Activated CD8-positive, alpha-beta memory T cell treated with anti-CD3 and anti-CD28 coated beads, Interleukin-2, amount 50 U/mL, for 4 hours (primary cell): Measurements from ENCODE around the gene PGRMC1.
A peak's percentile ranks its signal among the peaks of the same experiment; 100 is the strongest.
"Not testable (repeated sequence)": the region's sequence is repeated elsewhere in the genome, so short reads cannot be mapped to it uniquely, and the experiment has no call there.

Experiments used
- DNase-seq: peaks from one replicate; pipeline ENCODE4 v3.0.0-alpha.2; 2020

PGRMC1 gene

DNA sequence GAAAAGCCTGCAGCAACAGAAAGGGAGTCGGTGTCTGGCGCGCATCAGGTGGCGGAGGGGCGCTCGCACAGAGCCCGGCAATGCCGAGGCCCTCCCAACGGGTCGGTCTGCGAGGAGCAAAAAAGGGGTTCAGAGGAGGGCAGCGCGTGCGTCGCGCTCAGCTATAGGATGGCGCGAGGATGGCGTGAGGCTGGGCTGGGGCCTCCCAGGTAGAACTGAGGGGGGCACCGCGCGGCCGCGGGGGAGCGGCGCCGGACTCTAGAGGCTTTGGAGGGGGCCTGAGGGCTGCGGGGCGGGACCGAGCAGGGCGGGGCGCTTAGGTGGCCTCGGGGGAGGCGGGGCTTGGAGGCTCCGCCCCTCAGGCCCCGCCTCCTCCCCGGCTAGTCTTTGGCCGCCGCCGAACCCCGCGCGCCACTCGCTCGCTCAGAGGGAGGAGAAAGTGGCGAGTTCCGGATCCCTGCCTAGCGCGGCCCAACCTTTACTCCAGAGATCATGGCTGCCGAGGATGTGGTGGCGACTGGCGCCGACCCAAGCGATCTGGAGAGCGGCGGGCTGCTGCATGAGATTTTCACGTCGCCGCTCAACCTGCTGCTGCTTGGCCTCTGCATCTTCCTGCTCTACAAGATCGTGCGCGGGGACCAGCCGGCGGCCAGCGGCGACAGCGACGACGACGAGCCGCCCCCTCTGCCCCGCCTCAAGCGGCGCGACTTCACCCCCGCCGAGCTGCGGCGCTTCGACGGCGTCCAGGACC lies at the start of gene PGRMC1:
TSS of gene PGRMC1 (plus strand) at position 414 of the 751 bp plus-strand sequence. CDS start at position 493, 79 bp downstream.
- peak; percentile 74 for DNase-seq

DNA sequence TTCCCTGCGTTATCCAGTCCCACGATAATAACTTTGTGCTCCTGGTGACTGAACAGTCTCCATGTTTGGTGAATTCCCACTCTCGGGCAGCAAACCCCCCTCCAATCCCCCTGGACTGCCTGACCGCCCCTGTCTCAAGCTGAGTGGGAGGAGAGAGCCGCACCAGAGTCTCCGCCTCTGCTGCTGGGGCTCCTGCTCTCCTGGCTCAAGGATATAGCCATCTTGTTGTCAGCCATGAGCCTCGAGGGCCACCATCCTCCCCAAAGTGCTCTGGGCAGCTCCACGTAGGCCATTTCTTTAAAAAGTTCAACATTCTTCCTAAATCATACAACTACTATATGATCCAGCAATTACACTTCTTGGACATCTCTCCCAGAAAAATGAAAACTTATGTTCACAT lies 49.3 kb upstream of the PGRMC1 start:
- DNase-seq, result no peak

DNA sequence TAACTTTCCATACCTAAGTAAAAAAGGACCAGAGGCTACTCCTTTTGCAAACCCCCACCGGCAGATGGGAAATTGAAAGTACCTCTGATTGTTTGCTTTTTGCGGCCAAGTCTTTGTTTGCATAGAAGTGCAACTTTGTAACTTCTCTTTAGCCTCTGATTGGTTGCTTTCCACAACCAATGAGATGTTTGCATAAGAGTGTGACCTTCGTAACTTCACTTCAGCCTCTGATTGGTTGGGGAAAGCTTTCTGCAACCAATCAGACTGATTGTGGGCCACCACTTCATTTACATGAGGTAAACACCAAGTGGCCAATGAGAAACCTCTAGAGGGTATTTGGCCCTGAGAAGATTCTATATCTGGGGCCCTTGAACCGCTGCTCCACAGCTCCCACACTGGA lies 48.8 kb upstream of the PGRMC1 start:
- no peak for DNase-seq

DNA sequence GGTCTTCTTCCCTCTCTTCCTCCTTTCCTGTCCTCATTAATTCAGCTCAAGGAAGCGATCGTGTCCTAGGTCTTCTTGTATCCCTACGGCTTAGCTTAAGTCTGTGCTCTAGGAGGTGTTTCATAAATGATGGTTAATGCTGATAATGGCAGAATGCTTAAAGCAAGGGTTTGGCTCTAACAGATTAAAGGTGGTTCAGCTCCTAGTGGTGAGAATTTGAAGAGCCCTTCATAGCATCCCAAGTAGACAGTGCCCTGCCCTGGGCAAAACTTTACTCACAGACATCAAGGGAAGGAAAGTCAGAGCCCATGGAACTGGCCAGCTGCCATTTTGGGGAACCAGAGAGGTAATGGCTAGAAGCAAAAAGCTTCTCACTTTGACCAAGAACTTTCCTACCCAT lies 47.0 kb upstream of the PGRMC1 start:
- DNase-seq, result no peak

DNA sequence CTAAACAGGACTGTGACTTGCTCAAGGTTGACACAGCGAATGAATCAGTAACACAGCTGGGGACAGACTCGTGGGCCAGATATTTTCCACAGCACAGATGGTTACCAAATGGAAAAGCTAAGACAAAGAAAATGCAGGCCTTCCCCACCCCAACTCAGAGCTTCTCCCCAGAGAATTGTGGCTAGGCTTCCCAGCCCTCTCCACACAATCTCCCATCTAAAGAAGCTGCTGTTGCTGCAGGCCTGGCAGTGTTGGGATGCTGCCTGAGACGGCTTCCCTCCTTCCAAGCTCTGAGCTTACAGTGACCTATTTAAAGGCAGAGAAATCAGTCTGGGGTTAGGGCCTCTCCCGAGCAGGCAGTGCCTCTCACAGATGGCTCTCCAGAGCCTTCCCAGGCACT lies 46.5 kb upstream of the PGRMC1 start:
- DNase-seq, result no peak

DNA sequence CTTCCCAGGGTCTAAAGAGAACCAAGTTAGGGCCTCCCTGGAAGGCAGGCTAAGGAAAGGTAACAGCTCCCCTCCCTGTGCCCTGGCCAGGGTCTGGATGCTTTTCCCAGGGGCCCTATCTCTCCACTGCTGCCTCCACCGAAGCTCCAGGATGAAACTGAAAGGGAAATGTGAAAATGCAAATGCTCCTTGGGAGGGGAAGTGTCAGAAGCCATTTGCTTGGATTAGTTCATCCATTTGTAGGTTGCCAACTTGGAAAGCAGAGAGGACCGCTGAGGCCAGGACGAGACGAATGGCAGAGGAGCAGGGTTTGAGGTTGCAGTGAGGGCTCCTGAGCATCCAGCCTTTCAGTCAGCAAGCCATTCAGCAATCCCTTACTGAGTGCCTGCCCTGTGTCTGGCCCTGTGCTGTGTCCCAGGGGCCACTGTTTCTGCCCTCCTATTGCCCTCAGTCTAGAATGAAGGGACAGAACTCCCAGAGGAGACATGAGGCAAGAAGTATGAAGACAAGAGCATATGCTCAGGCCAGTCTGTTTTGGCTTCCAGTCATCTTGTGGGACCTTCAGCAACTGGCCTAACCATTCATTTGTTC lies 45.9 kb upstream of the PGRMC1 start:
- no peak for DNase-seq

DNA sequence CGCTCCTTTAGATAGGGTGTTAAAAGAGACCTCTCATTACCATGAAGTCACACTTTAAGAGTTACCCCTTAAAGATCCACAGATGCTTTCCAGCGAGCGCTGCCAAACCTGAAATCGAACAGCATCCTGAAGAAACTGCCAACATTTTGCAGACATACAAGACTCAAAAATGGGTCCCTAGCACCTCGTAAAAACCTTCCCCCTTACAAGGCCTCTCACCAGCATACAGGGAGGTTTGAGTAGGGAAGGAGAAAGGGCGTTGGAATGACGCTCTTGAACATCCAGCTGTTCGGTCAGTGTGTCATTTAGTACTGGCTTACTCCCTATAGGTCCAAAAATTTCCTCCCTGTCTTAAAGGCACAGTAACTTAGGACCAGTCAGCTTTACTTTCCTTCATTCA lies 45.3 kb upstream of the PGRMC1 start:
- no peak for DNase-seq

DNA sequence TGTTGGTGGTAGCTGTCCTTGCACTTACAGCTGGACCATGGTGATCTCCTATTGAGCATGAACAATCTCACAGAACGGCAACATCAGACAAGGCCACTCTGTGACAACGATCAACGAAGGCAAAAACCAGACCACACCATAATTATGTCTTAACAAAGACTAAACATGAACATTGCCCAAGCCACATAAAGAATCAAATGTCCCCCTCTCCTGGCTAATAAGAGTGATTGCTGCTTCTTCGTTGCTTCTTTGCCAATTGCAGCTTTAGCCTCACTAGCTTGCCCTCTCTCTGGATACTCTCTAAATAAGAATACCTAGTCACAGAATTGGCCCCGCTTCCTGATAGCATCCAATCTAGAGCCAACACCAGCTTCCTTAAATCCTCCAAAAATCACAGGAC lies 41.5 kb upstream of the PGRMC1 start:
- no peak for DNase-seq

DNA sequence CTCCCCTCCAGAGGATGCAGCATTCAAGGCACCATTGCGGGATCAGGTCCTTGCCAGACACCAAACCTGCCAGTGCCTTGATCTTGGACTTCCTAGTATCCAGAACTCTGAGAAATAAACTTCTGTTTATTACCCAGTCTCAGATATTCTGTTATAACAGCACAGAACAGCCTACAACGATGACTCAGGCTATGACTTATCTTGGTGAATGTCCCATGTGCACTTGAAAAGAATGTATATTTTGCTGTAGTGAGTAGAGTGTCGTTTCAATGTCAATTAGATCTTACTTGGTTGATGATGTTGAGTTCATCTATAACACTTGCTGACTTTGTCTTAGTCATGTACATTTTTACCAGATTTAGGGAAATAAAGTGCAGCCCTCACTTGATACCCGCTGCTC lies 34.5 kb upstream of the PGRMC1 start:
- DNase-seq, result no peak

DNA sequence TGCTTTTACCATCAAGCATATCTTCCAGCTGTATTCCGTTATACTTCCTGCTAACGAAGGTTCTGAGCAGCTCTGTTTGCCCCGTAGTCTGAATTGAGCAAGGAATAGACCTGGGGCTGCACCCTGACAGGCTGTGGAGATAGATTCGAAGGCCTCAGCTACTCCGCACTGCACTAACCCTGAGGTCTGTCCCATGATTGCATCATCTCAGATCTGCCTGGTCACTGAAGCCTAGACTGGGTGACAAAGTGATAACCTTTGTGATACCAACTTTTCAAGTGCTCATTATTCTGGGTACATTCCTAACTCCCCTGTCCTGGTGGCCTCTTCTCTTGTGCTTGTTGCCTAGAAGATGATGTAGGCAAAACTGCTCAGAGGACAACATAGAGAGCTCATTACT lies 29.9 kb upstream of the PGRMC1 start:
- DNase-seq, result no peak

DNA sequence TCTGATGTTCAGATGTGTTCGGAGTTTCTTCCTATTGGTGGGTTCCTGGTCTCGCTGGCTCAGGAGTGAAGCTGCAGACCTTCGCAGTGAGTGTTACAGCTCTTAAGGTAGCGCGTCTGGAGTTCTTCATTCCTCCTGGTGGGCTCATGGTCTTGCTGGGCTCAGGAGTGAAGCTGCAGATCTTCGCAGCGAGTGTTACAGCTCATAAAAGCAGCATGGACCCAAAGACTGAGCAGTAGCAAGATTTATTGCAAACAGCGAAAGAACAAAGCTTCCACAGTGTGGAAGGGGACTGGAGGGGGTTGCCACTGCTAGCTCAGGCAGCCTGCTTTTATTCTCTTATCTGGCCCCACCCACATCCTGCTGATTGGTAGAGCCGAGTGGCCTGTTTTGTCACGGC lies 28.6 kb upstream of the PGRMC1 start:
- DNase-seq, result not testable (repeated sequence)

DNA sequence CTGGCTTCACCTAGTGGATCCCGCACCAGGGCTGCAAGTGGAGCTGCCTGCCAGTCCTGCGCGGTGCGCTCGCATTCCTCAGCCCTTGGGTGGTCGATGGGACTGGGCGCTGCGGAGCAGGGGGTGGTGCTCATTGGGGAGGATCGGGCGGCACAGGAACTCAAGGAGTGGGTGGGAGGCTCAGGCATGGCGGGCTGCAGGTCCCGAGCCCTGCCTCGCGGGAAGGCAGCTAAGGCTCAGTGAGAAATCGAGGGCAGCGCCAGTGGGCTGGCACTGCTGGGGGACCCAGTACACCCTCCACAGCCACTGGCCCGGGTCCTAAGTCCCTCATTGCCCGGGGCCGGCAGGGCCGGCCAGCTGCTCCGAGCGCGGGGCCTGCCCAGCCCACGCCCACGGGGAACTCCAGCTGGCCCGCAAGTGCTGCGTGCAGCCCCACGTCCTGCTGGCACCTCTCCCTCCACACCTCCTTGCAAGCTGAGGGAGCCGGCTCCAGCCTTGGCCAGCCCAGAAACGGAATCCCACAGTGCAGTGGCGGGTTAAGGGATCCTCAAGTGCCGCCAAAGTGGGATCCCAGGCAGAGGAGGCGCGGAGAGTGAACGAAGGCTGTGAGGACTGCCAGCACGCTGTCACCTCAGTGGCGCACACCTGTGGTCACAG lies 27.6 kb upstream of the PGRMC1 start:
- DNase-seq, result no peak

DNA sequence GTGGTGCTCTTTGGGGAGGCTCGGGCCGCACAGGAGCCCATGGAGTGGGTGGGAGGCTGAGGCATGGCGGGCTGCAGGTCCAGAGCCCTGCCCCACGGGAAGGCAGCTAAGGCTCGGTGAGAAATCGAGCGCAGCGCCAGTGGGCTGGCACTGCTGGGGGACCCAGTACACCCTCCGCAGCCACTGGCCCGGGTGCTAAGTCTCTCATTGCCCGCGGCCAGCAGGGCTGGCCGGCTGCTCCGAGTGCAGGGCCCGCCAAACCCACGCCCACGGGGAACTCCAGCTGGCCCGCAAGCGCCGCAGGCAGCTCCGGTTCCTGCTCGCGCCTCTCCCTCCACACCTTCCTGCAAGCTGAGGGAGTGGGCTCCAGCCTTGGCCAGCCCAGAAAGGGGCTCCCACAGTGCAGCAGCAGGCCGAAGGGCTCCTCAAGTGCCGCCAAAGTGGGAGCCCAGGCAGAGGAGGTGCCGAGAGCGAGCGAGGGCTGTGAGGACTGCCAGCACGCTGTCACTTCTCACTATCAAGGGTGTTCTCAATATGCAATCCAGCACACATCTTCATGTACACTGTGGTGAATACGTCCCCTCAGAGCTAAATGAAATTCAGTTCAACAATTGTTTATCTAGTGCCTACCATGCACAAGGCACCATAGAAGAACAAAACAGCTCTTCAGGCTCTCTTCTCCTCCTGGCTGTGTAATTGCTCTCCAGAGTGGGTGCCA lies 25.0 kb upstream of the PGRMC1 start:
- not testable (repeated sequence) for DNase-seq

DNA sequence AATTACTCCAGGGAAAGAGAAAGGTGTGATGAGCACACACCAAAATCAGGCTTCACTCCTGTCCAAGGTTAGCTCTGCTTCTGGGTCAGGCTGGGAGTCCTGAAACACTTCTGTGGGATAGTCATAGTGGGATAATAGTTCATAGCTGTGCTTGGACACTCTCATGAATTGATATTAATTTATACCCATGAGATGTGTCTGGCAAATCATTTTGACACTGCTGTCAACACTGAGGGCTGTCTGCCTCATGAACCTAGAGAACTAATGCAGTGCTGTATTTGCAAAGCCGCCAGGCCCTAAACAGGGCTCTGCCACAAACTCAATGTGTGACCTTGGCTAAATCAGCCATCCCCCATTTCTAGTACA lies 24.5 kb upstream of the PGRMC1 start:
- no peak for DNase-seq

DNA sequence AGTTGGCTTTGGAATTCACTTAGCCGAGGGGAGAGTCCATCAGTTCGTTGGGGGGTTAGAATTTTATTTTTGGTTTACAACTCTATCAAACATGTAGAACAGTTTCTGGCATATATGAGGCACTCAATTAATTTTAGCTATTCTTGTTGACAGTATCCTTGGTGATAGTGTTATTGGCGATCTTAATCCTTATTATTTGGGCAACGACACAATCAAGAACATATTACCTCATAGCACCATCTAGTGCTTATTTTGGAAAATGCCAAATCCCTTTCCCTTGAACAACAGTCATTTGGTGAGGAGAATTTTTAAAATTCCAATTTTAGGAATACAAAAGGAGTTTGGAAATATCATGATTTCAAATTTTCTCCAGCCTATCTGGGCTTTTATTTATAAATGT lies 17.9 kb upstream of the PGRMC1 start:
- no peak for DNase-seq

DNA sequence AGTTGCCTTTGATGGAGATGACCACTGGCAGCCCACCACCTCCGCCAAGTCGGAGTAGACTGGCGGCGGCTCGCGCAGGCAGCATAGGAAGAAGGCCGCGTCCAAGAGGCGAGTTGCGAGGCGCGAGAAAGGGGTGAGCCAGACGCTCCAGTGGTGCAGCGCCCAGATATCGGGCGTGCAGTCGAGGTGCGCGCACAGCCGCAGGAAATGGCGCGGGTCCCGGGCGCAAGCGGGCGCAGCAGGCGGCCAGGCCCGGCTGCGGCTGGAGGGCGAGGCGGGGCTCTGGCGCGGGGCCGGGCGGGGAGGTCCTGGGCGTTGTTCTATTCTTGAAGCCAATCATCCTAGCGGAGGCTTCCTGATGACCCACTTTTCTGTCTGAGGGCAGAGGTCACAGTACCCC lies 13.2 kb upstream of the PGRMC1 start:
- no peak for DNase-seq

DNA sequence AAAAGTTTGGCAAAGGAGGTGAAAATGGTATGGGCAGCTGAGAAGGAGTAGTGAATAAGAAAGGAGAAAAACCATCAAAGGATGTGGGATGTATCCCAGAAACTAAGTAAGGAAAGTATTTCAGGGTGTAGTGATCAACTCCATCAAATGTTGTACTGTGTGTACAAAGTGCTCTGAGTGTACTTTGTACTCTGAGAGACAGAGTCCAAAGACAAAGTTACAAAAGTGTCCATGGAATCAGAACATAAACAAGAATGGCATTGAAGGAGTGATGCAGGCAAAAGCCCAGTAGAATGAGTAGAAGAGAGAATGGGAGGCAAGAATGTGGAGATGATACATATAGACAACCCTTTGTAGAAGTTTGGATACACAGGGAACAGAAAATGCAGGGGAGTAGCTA lies 12.3 kb upstream of the PGRMC1 start:
- no peak for DNase-seq

DNA sequence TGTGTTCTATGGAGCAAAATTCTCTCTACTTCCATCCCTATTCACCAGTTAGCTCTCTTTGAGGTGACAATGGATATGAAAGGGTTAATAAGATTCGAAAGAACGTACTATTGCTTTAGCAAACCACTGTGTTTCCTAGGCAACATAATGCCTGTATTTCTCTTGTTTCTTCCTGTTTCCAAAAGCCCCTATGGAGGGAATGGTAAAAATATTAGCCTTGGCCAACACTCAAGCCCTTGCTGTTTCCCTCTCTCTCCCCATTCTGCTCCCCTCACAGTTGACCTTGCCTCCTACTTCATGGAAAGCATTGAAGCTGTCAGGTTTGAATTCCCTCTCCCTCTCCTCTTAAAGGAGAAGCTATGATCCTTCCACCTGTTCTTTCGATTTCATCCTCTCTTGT lies 9.6 kb upstream of the PGRMC1 start:
- DNase-seq, result no peak

DNA sequence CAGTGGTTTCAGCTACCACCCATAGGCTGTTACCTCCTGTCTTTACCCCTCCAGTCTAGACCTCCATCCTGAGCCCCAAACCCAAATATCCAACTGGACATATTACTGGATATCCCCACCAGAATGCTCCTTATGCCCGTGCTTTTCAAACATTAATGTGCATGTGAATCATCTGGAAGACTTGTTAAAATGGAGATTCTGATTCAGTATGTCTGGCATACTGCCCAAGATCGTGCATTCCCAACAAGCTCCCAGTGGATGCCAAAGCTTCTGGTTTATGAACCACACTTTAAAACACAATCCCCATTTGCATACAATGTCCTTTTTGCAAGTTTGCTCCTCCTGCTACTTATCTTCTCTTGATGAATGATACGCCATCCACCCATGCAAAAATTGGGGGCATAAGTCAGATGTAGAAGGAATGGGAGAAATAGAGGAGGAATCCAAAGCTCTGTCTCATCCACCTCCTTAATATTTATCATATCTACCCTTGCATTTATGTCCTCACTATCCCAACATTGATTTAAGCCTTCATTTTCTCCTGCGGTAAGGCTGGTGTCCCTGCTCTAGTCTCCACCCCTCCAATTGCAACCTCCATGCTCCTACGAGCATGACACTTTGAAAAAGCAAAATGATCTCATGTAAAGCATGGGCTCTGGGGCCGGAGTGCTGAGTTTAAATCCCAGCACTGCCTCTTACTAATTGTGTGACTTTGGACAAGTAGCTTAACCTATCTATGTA lies 7.4 kb upstream of the PGRMC1 start:
- no peak for DNase-seq

DNA sequence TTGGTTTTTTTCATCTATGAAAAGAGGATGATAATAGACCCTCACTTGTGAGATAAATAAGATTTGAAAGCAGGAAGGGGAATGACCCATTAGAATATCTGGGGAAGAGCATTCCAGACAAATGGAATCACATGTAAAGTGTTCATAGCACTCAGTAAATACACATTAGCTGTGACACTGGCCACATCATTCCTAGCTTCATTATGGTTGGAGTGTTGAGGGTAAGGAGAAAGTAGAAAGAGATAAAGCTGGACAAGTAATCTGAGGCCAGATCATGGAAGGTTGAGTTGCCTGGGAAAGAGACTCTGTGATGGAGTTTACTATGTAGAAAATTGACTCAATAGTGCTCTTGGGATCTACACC lies 6.9 kb upstream of the PGRMC1 start:
- no peak for DNase-seq

DNA sequence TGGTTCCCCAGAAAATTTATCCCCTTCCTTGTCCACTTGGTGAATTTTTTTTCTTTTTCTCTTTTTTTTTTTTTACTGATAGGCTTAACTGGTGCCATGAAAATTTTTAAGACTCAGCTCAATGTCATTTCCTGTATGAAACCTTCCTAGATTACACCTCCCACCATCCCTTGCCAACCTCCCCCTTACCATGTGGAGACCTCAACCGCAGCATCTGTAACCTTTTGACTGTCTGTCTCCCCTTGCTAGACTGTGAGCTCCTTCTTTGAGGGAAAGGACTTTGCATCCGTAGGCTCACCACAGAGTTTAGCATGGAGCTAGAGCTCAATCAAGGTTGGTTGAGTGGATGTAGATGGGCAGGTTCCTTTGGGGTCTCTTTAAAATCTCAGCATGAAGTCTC lies 5.2 kb upstream of the PGRMC1 start:
- DNase-seq, result no peak

DNA sequence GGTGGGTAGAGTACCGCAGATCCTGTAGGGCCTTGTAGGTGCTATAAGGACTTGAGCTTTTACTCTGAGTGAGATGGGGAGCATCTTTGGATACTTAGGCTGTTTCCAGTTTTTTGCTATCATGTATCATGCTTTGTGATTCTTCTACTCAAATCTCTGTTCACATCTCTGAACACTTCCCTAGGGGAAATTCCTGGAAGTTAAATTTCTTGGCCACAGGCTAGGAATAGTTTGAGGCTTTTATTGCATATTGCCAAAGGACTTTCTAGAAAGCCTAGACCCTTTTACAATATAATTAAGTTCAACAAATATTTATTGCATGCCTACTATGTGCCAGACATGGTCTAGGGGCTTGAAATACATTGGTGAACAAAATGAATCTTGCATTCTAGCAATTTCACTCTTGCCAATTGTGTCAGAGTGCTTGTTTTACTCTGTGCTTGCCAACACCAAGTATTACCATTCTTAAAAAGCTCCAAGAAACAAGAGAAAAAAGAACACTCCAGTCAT lies 4.1 kb upstream of the PGRMC1 start:
- DNase-seq, result no peak

DNA sequence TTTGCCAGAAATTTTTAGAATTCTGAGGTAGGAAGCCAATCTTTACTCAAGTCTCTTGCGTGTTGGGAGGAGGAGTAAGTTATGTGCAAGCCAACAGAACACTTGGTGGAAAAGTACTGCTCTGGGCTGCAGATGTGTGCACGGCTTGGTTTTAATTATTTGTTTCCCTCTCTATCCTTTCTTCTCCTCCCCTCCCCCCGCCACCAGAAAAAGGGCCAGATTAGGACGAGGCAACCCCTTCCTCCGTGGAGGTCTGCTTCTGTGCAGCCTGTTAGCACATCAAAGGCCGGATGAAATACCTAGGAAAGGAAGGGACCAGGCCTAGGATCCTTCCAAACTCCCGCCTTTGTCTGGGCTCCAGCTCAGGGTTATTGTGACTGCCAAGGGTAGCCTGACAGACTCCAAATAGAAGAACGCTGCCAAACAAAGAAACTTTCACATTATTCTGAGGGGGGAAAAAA lies 1.0 kb upstream of the PGRMC1 start:
- no peak for DNase-seq
